A673 (cell line): ENCODE measurements around the gene THYN1.
"Not testable (repeated sequence)": the region's sequence is repeated elsewhere in the genome, so short reads cannot be mapped to it uniquely, and the experiment has no call there.

Experiments used
- EZH2 ChIP-seq: fragments of 200-600 bp; sonication (generic); IDR thresholded peaks from 2 replicates; pipeline ENCODE4 v1.6.1; 2017; ENCODE audit warnings: borderline replicate concordance, low read depth, mild to moderate bottlenecking, mixed read lengths, antibody characterized with exemption, low read length; ENCODE audit not compliant: poor library complexity, severe bottlenecking
- TF ChIP-seq, protein P1 (sequence below): fragments of 300-800, 200-600 bp; sonication (generic); conservative IDR thresholded peaks from 2 replicates; pipeline ENCODE4 v1.5.1; 2017; ENCODE audit warnings: low read depth, mild to moderate bottlenecking, antibody characterized with exemption, low read length, moderate library complexity, mixed read lengths

- TF ChIP-seq, protein P1, sequence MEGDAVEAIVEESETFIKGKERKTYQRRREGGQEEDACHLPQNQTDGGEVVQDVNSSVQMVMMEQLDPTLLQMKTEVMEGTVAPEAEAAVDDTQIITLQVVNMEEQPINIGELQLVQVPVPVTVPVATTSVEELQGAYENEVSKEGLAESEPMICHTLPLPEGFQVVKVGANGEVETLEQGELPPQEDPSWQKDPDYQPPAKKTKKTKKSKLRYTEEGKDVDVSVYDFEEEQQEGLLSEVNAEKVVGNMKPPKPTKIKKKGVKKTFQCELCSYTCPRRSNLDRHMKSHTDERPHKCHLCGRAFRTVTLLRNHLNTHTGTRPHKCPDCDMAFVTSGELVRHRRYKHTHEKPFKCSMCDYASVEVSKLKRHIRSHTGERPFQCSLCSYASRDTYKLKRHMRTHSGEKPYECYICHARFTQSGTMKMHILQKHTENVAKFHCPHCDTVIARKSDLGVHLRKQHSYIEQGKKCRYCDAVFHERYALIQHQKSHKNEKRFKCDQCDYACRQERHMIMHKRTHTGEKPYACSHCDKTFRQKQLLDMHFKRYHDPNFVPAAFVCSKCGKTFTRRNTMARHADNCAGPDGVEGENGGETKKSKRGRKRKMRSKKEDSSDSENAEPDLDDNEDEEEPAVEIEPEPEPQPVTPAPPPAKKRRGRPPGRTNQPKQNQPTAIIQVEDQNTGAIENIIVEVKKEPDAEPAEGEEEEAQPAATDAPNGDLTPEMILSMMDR: not testable (repeated sequence)
- not testable (repeated sequence) for TF ChIP-seq EZH2
These were observed 31.2 kb upstream of the THYN1 start for GRCh38 chr11:134284349-134284748.
